CD4-positive, alpha-beta T cell treated with Interleukin-17A for 4 hours (primary cell): Measurements from ENCODE around the gene OPN3.

ENCODE experiments used
- DNase-seq: peaks from one replicate; pipeline ENCODE4 v3.0.0-alpha.2; 2020; ENCODE audit warnings: mixed read lengths

The OPN3 gene

GRCh38 chr1:241645199-241645598 lies 5.0 kb upstream of the OPN3 start:
- DNase-seq = no peak

- no peak for DNase-seq
Measured at GRCh38 chr1:241644259-241644658, 4.1 kb upstream of the OPN3 start.

GRCh38 chr1:241642593-241642944 lies 2.4 kb upstream of the OPN3 start:
- no peak for DNase-seq

GRCh38 chr1:241641773-241642592 lies 1.8 kb upstream of the OPN3 start:
- no peak for DNase-seq

GRCh38 chr1:241640867-241641622 lies 876 bp upstream of the OPN3 start:
- no peak for DNase-seq

- DNase-seq = peak; percentile 46
Measured at GRCh38 chr1:241639623-241640148, 483 bp downstream of the OPN3 start.

- DNase-seq = no peak
Measured at GRCh38 chr1:241638909-241639622, 1.1 kb downstream of the OPN3 start.

GRCh38 chr1:241638099-241638682 lies 2.0 kb downstream of the OPN3 start:
- no peak for DNase-seq

- DNase-seq = no peak
Measured at GRCh38 chr1:241637604-241638003, 2.6 kb downstream of the OPN3 start.

GRCh38 chr1:241637046-241637590 lies 3.1 kb downstream of the OPN3 start:
- no peak for DNase-seq

GRCh38 chr1:241636291-241636690 lies 3.9 kb downstream of the OPN3 start:
- no peak for DNase-seq

GRCh38 chr1:241635556-241636152 lies 4.5 kb downstream of the OPN3 start:
- DNase-seq = no peak

GRCh38 chr1:241632987-241633386 lies 7.2 kb downstream of the OPN3 start:
- DNase-seq = no peak

GRCh38 chr1:241631674-241632073 lies 8.5 kb downstream of the OPN3 start:
- DNase-seq = no peak

- no peak for DNase-seq
Measured at GRCh38 chr1:241630899-241631298, 9.3 kb downstream of the OPN3 start.

GRCh38 chr1:241630476-241630875 lies 9.7 kb downstream of the OPN3 start:
- no peak for DNase-seq

GRCh38 chr1:241630005-241630404 lies 10.2 kb downstream of the OPN3 start:
- no peak for DNase-seq

- DNase-seq = peak; percentile 64
Measured at GRCh38 chr1:241627453-241628259, 12.5 kb downstream of the OPN3 start.

GRCh38 chr1:241624935-241625334 lies 15.2 kb downstream of the OPN3 start:
- DNase-seq = no peak

GRCh38 chr1:241622669-241623068 lies 17.5 kb downstream of the OPN3 start:
- no peak for DNase-seq

- DNase-seq = no peak
Measured at GRCh38 chr1:241617426-241617825, 22.7 kb downstream of the OPN3 start.
